ENCODE results near the gene ARL16.

The ARL16 gene

GRCh38 chr17:81717049-81717765 is 33.6 kb upstream of the ARL16 start:
- Histone ChIP-seq H3K27ac (ENCODE audit: low read depth, low read length) (no peak overlapping the region), H3K9me3 (ENCODE audit: control insufficient read depth, insufficient read depth, low read depth, low read length) (no peaks in the 10 kb centered on the region), H3K36me3 (ENCODE audit: control insufficient read depth, insufficient read depth, low read length) (peaks cover 44% of the 10 kb centered on the region), H3K4me1 (ENCODE audit: control insufficient read depth, insufficient read depth, low read length) (peaks cover 22% of the 10 kb centered on the region), H3K9ac (ENCODE audit: low read length) (no peak overlapping the region), H3K27me3 (ENCODE audit: control insufficient read depth, insufficient read depth, low read length) (no peaks in the 10 kb centered on the region), H3K4me3 (ENCODE audit: low read depth, low read length) (no peak overlapping the region)

GRCh38 chr17:81716674-81716996 is 33.0 kb upstream of the ARL16 start:
- no peak overlapping the region for H3K9ac ChIP-seq (ENCODE audit: low read length)
- H3K27me3 ChIP-seq (ENCODE audit: control insufficient read depth, insufficient read depth, low read length), result no peaks in the 10 kb centered on the region
- H3K4me1 ChIP-seq (ENCODE audit: control insufficient read depth, insufficient read depth, low read length), result peaks cover 21% of the 10 kb centered on the region
- H3K9me3 ChIP-seq (ENCODE audit: control insufficient read depth, insufficient read depth, low read depth, low read length), result no peaks in the 10 kb centered on the region
- no peak overlapping the region for H3K27ac ChIP-seq (ENCODE audit: low read depth, low read length)
- peaks cover 44% of the 10 kb centered on the region for H3K36me3 ChIP-seq (ENCODE audit: control insufficient read depth, insufficient read depth, low read length)
- no peak overlapping the region for H3K4me3 ChIP-seq (ENCODE audit: low read depth, low read length)

GRCh38 chr17:81715872-81716673 is 32.5 kb upstream of the ARL16 start:
- Histone ChIP-seq H3K9me3 (ENCODE audit: control insufficient read depth, insufficient read depth, low read depth, low read length) (no peaks in the 10 kb centered on the region), H3K4me3 (ENCODE audit: low read depth, low read length) (no peak overlapping the region), H3K27ac (ENCODE audit: low read depth, low read length) (no peak overlapping the region), H3K27me3 (ENCODE audit: control insufficient read depth, insufficient read depth, low read length) (peaks cover 2% of the 10 kb centered on the region; the same call in 1 of the 2 replicates), H3K9ac (ENCODE audit: low read length) (no peak overlapping the region), H3K36me3 (ENCODE audit: control insufficient read depth, insufficient read depth, low read length) (peaks cover 44% of the 10 kb centered on the region), H3K4me1 (ENCODE audit: control insufficient read depth, insufficient read depth, low read length) (peaks cover 24% of the 10 kb centered on the region)

- Histone ChIP-seq H3K4me1 (ENCODE audit: control insufficient read depth, insufficient read depth, low read length) (peaks cover 30% of the 10 kb centered on the region), H3K36me3 (ENCODE audit: control insufficient read depth, insufficient read depth, low read length) (peaks cover 43% of the 10 kb centered on the region), H3K27me3 (ENCODE audit: control insufficient read depth, insufficient read depth, low read length) (peaks cover 9% of the 10 kb centered on the region; the same call in 1 of the 2 replicates), H3K4me3 (ENCODE audit: low read depth, low read length) (no peak overlapping the region), H3K9ac (ENCODE audit: low read length) (no peak overlapping the region), H3K27ac (ENCODE audit: low read depth, low read length) (no peak overlapping the region), H3K9me3 (ENCODE audit: control insufficient read depth, insufficient read depth, low read depth, low read length) (no peaks in the 10 kb centered on the region)
These were observed 31.7 kb upstream of the ARL16 start for GRCh38 chr17:81715107-81715871.

- no peak overlapping the region for H3K9ac ChIP-seq (ENCODE audit: low read length)
- H3K4me1 ChIP-seq (ENCODE audit: control insufficient read depth, insufficient read depth, low read length), result peaks cover 34% of the 10 kb centered on the region
- no peak overlapping the region for H3K4me3 ChIP-seq (ENCODE audit: low read depth, low read length)
- peaks cover 9% of the 10 kb centered on the region; the same call in 1 of the 2 replicates for H3K27me3 ChIP-seq (ENCODE audit: control insufficient read depth, insufficient read depth, low read length)
- H3K27ac ChIP-seq (ENCODE audit: low read depth, low read length), result no peak overlapping the region
- H3K36me3 ChIP-seq (ENCODE audit: control insufficient read depth, insufficient read depth, low read length), result peaks cover 36% of the 10 kb centered on the region
- no peaks in the 10 kb centered on the region for H3K9me3 ChIP-seq (ENCODE audit: control insufficient read depth, insufficient read depth, low read depth, low read length)
These were observed 31.0 kb upstream of the ARL16 start for GRCh38 chr17:81714412-81715106.

- Histone ChIP-seq H3K36me3 (ENCODE audit: control insufficient read depth, insufficient read depth, low read length) (peaks cover 37% of the 10 kb centered on the region), H3K27me3 (ENCODE audit: control insufficient read depth, insufficient read depth, low read length) (peaks cover 9% of the 10 kb centered on the region; the same call in 1 of the 2 replicates), H3K9me3 (ENCODE audit: control insufficient read depth, insufficient read depth, low read depth, low read length) (no peaks in the 10 kb centered on the region), H3K27ac (ENCODE audit: low read depth, low read length) (no peak overlapping the region), H3K9ac (ENCODE audit: low read length) (peak overlapping the region; percentile 80), H3K4me3 (ENCODE audit: low read depth, low read length) (peak overlapping the region; percentile 69), H3K4me1 (ENCODE audit: control insufficient read depth, insufficient read depth, low read length) (peaks cover 34% of the 10 kb centered on the region)
These were observed 30.2 kb upstream of the ARL16 start for GRCh38 chr17:81713556-81714411.

- no peak overlapping the region for H3K27ac ChIP-seq (ENCODE audit: low read depth, low read length)
- peaks cover 9% of the 10 kb centered on the region; the same call in 1 of the 2 replicates for H3K27me3 ChIP-seq (ENCODE audit: control insufficient read depth, insufficient read depth, low read length)
- H3K4me1 ChIP-seq (ENCODE audit: control insufficient read depth, insufficient read depth, low read length), result peaks cover 34% of the 10 kb centered on the region
- peak overlapping the region; percentile 80 for H3K9ac ChIP-seq (ENCODE audit: low read length)
- H3K4me3 ChIP-seq (ENCODE audit: low read depth, low read length), result peak overlapping the region; percentile 69
- H3K9me3 ChIP-seq (ENCODE audit: control insufficient read depth, insufficient read depth, low read depth, low read length), result no peaks in the 10 kb centered on the region
- peaks cover 39% of the 10 kb centered on the region for H3K36me3 ChIP-seq (ENCODE audit: control insufficient read depth, insufficient read depth, low read length)
These were observed 29.5 kb upstream of the ARL16 start for GRCh38 chr17:81713004-81713555.

GRCh38 chr17:81712468-81713003 is 28.9 kb upstream of the ARL16 start:
- Histone ChIP-seq H3K4me3 (ENCODE audit: low read depth, low read length) (peak overlapping the region; percentile 69), H3K27me3 (ENCODE audit: control insufficient read depth, insufficient read depth, low read length) (peaks cover 9% of the 10 kb centered on the region; the same call in 1 of the 2 replicates), H3K9me3 (ENCODE audit: control insufficient read depth, insufficient read depth, low read depth, low read length) (no peaks in the 10 kb centered on the region), H3K27ac (ENCODE audit: low read depth, low read length) (no peak overlapping the region), H3K36me3 (ENCODE audit: control insufficient read depth, insufficient read depth, low read length) (peaks cover 39% of the 10 kb centered on the region), H3K9ac (ENCODE audit: low read length) (peak overlapping the region; percentile 80), H3K4me1 (ENCODE audit: control insufficient read depth, insufficient read depth, low read length) (peaks cover 34% of the 10 kb centered on the region)

GRCh38 chr17:81711814-81712467 is 28.3 kb upstream of the ARL16 start, which contains the start of gene SLC25A10:
TSS of gene SLC25A10 (plus strand) at chr17:81712284. CDS start at chr17:81712427, 143 bp downstream.
- H3K9me3 ChIP-seq (ENCODE audit: control insufficient read depth, insufficient read depth, low read depth, low read length), result no peaks in the 10 kb centered on the region
- peaks cover 9% of the 10 kb centered on the region; the same call in 1 of the 2 replicates for H3K27me3 ChIP-seq (ENCODE audit: control insufficient read depth, insufficient read depth, low read length)
- H3K4me1 ChIP-seq (ENCODE audit: control insufficient read depth, insufficient read depth, low read length), result peaks cover 34% of the 10 kb centered on the region
- 0 out of 2 replicates have a peak within 1 kb of the TSS, but pooled peaks have one; percentile 43 for H3K27ac ChIP-seq (ENCODE audit: low read depth, low read length)
- H3K9ac ChIP-seq (ENCODE audit: low read length), result peak within 1 kb of the TSS; percentile 80
- H3K36me3 ChIP-seq (ENCODE audit: control insufficient read depth, insufficient read depth, low read length), result peaks cover 39% of the 10 kb centered on the region
- H3K4me3 ChIP-seq (ENCODE audit: low read depth, low read length), result peak within 1 kb of the TSS; percentile 69
